Peyer's patch (tissue), 4 donors: Measurements from ENCODE around the gene GRPEL1. TPM values are rescaled to one million over a fixed set of nuclear protein-coding genes. Genes with fewer than 3 reads are reported as not detected.

Experiments
- DNase-seq, 3 donors: peaks; one replicate each; pipeline ENCODE4 v3.0.0-alpha.2; 2017 to 2019
- H3K27ac ChIP-seq, 4 donors: fragments of 200-600 bp; sonication (generic); one replicate each; pipeline ENCODE4 v1.5.1; 2016 to 2019
- H3K27me3 ChIP-seq, 2 donors: fragments of 200-600 bp; sonication (generic); one replicate each; pipeline ENCODE4 v1.5.1; 2019
- H3K36me3 ChIP-seq, 3 donors: fragments of 200-600 bp; sonication (generic); one replicate each; pipeline ENCODE4 v1.5.1; 2016 to 2019
- H3K4me1 ChIP-seq, 4 donors: fragments of 200-600 bp; sonication (generic); one replicate each; pipeline ENCODE4 v1.5.1; 2016 to 2019
- H3K4me3 ChIP-seq, 4 donors: fragments of 200-600 bp; sonication (generic); 1 replicate in 3 of 4; 2 replicates in 1 of 4; pipeline ENCODE4 v1.5.1; 2016 to 2019; ENCODE audit warnings: mild to moderate bottlenecking in 1 of 4
- H3K9me3 ChIP-seq, 4 donors: fragments of 200-600 bp; sonication (generic); one replicate each; pipeline ENCODE4 v1.5.1; 2016 to 2019; ENCODE audit warnings: mild to moderate bottlenecking in 1 of 4
- CTCF ChIP-seq, 6 experiments: fragments of 450-650 bp in 4 of 6; fragments of 200-600 bp in 2 of 6; sonication (generic) in 1 of 6; IDR thresholded peaks; one replicate each; pipeline ENCODE4 v1.5.1; 2017 to 2019; ENCODE audit warnings: antibody characterized with exemption in 6 of 6, mild to moderate bottlenecking in 3 of 6, moderate library complexity in 1 of 6
- POLR2A ChIP-seq, 2 donors: fragments of 450-650 bp; IDR thresholded peaks; one replicate each; pipeline ENCODE4 v1.5.1; 2017; ENCODE audit warnings: antibody characterized with exemption in 2 of 2, mild to moderate bottlenecking in 2 of 2, moderate library complexity in 2 of 2
- total RNA-seq, 4 donors: library from RNA; depleted of rRNA; stranded (reverse); fragments of >200 nt; gene quantifications; one replicate each; pipeline ENCODE4 v1.1.0, GENCODE V29; 2016

The GRPEL1 gene
- total RNA-seq, 4 donors from 2014 or later, result 13.2 to 35.4 (median 17.8) TPM

- no peak overlapping the region for H3K27ac ChIP-seq
- DNase-seq, result peak in 1 of 3 donors; percentile 62
- peak in 1 of 6 experiments; percentile 4 for TF ChIP-seq CTCF (IDR thresholded peaks at IDR 0.05)
- no peak for TF ChIP-seq POLR2A (IDR thresholded peaks at IDR 0.05)
- no peaks in the 10 kb centered on the region for H3K9me3 ChIP-seq
- no peak overlapping the region for H3K4me3 ChIP-seq
- H3K4me1 ChIP-seq, result peaks cover 0 to 6% (median 2%) of the 10 kb centered on the region in 4 donors
- no peaks in the 10 kb centered on the region for H3K36me3 ChIP-seq
- H3K27me3 ChIP-seq, result no peaks in the 10 kb centered on the region
Observed at GRCh38 chr4:7073526-7074390, 5.9 kb upstream of the GRPEL1 start.

GRCh38 chr4:7073059-7073458, 5.2 kb upstream of the GRPEL1 start:
- Histone ChIP-seq H3K27me3 (no peaks in the 10 kb centered on the region), H3K27ac (no peak overlapping the region), H3K4me1 (peaks cover 0 to 7% (median 3%) of the 10 kb centered on the region in 4 donors), H3K4me3 (no peak overlapping the region), H3K9me3 (no peaks in the 10 kb centered on the region), H3K36me3 (no peaks in the 10 kb centered on the region)
- no peak for TF ChIP-seq POLR2A (IDR thresholded peaks at IDR 0.05)
- no peak for TF ChIP-seq CTCF (IDR thresholded peaks at IDR 0.05)
- DNase-seq, result no peak

GRCh38 chr4:7070729-7071511, 3.1 kb upstream of the GRPEL1 start:
- Histone ChIP-seq H3K27me3 (no peaks in the 10 kb centered on the region), H3K27ac (no peak overlapping the region), H3K4me1 (peaks cover 4 to 18% (median 13%) of the 10 kb centered on the region in 4 donors), H3K36me3 (no peaks in the 10 kb centered on the region), H3K4me3 (no peak overlapping the region), H3K9me3 (no peaks in the 10 kb centered on the region)
- TF ChIP-seq POLR2A (IDR thresholded peaks at IDR 0.05) (no peak), CTCF (IDR thresholded peaks at IDR 0.05) (peak; percentile 96 to 99 (median 98))
- DNase-seq, result peak; percentile 85 to 94 (median 93)

GRCh38 chr4:7068883-7069282, 1.0 kb upstream of the GRPEL1 start:
- Histone ChIP-seq H3K9me3 (no peaks in the 10 kb centered on the region), H3K27me3 (no peaks in the 10 kb centered on the region), H3K36me3 (peaks cover 0 to 15% (median 0%) of the 10 kb centered on the region in 3 donors), H3K27ac (peak overlapping the region; percentile 80 to 93 (median 90)), H3K4me3 (peak overlapping the region; percentile 66 to 98 (median 90)), H3K4me1 (peaks cover 4 to 25% (median 13%) of the 10 kb centered on the region in 4 donors)
- DNase-seq, result no peak
- no peak for TF ChIP-seq CTCF (IDR thresholded peaks at IDR 0.05)
- TF ChIP-seq POLR2A (IDR thresholded peaks at IDR 0.05), result no peak

GRCh38 chr4:7068279-7068842, 497 bp upstream of the GRPEL1 start:
- Histone ChIP-seq H3K27ac (peak overlapping the region; percentile 80 to 93 (median 90)), H3K4me3 (peak overlapping the region; percentile 66 to 98 (median 90)), H3K27me3 (no peaks in the 10 kb centered on the region), H3K9me3 (no peaks in the 10 kb centered on the region), H3K36me3 (peaks cover 0 to 21% (median 0%) of the 10 kb centered on the region in 3 donors), H3K4me1 (peaks cover 4 to 25% (median 13%) of the 10 kb centered on the region in 4 donors)
- peak in 1 of 3 donors; percentile 100 for DNase-seq
- TF ChIP-seq CTCF (IDR thresholded peaks at IDR 0.05), result no peak
- TF ChIP-seq POLR2A (IDR thresholded peaks at IDR 0.05), result peak in 1 of 2 donors; percentile 9
